Esophagus squamous epithelium (tissue), 5 donors: ENCODE results near the gene TM9SF4. TPM values are rescaled to one million over a fixed set of nuclear protein-coding genes. Genes with fewer than 3 reads are reported as not detected.

Experiments used
- DNase-seq: peaks from one replicate; lab custom pipeline; 2025; lab: John Stamatoyannopoulos, UW
- H3K27ac ChIP-seq, 4 donors: fragments of 200-600 bp; sonication (generic); one replicate each; pipeline ENCODE4 v1.5.1; 2016 to 2019; ENCODE audit warnings: mild to moderate bottlenecking in 1 of 4
- H3K27me3 ChIP-seq, 4 donors: fragments of 200-600 bp; sonication (generic); 1 replicate in 3 of 4; 2 replicates in 1 of 4; pipeline versions ENCODE4 v1.5.1 to v1.6.0; 2017 to 2021; ENCODE audit warnings: antibody characterized with exemption in 1 of 4
- H3K36me3 ChIP-seq, 3 donors: fragments of 200-600 bp; sonication (generic); one replicate each; pipeline ENCODE4 v1.5.1; 2016 to 2019
- H3K4me1 ChIP-seq, 3 donors: fragments of 200-600 bp; sonication (generic); one replicate each; pipeline ENCODE4 v1.5.1; 2017 to 2019
- H3K4me3 ChIP-seq, 4 donors: fragments of 200-600 bp; sonication (generic); 1 replicate in 3 of 4; 2 replicates in 1 of 4; pipeline ENCODE4 v1.5.1; 2016 to 2019; ENCODE audit warnings: mild to moderate bottlenecking in 2 of 4, moderate library complexity in 1 of 4
- H3K9me3 ChIP-seq, 3 donors: fragments of 200-600 bp; sonication (generic); one replicate each; pipeline ENCODE4 v1.5.1; 2016 to 2019
- POLR2A ChIP-seq, 4 donors: fragments of 450-650 bp; IDR thresholded peaks; one replicate each; pipeline ENCODE4 v1.6.1; 2017; ENCODE audit warnings: antibody characterized with exemption in 4 of 4, mild to moderate bottlenecking in 4 of 4, moderate library complexity in 3 of 4
- WGBS, 2 donors: methylation state at CpG; one replicate each; pipeline ENCODE4 v1.1.5; 2018; 5-methylcytosine and 5-hydroxymethylcytosine counted together
- intact Hi-C: fragments of 100-400 bp; cut with DNase I; formaldehyde crosslinking; loops from one replicate; pipeline ENCODE4 v1.15.0; 2022
- total RNA-seq, 4 donors: library from RNA; depleted of rRNA; stranded (reverse); fragments of >200 nt; gene quantifications; one replicate each; pipeline ENCODE4 v1.1.0, GENCODE V29; 2016
- TF ChIP-seq, protein P1 (sequence below), 6 experiments: fragments of 450-650 bp in 4 of 6; fragments of 200-600 bp in 2 of 6; sonication (generic) in 2 of 6; IDR thresholded peaks; one replicate each; pipeline ENCODE4 v1.5.1; 2016 to 2019; ENCODE audit warnings: antibody characterized with exemption in 6 of 6, mild to moderate bottlenecking in 4 of 6, moderate library complexity in 4 of 6
- donor health status: DM: yes; HTN: yes; CAD: no.

Gene TM9SF4
- total RNA-seq, 4 donors from 2014 or later, result 28.5 to 36.3 (median 32.1) TPM

DNA sequence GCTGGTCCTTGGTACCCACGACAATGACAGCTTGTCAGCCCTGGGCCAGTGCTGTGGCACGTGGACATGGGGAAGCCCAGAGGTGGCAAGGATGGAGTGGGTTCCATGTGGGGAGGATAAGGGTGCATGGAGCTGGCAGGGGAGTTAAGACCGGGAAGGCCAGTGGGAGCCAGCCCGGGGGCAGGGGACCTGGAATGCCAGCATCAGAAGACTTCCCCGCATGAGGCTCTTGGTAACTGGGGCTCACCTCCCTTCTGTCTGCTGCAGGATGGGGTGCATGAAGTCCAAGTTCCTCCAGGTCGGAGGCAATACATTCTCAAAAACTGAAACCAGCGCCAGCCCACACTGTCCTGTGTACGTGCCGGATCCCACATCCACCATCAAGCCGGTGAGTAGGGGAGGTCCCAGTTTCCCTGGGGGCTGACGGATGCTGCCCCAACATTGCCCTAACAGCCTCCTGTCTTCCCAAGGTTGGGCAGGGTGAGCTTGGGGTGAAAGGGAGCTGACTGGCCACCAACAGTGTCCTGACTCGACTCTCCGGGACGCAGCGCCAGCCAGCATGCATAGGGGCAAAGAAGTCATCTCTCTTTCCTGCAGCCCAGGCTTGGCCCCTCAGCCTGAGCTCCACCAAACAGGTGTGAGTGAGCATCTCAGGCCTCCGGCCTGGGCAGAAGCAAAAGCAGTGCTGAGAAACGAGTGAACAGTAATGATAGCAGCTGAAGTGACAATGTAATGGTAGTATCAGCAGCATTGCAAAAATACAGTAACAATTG, 37.9 kb upstream of the TM9SF4 start:
- intact Hi-C loops, result no loop called here
- H3K27ac ChIP-seq, result no peak overlapping the region
- TF ChIP-seq, protein P1, sequence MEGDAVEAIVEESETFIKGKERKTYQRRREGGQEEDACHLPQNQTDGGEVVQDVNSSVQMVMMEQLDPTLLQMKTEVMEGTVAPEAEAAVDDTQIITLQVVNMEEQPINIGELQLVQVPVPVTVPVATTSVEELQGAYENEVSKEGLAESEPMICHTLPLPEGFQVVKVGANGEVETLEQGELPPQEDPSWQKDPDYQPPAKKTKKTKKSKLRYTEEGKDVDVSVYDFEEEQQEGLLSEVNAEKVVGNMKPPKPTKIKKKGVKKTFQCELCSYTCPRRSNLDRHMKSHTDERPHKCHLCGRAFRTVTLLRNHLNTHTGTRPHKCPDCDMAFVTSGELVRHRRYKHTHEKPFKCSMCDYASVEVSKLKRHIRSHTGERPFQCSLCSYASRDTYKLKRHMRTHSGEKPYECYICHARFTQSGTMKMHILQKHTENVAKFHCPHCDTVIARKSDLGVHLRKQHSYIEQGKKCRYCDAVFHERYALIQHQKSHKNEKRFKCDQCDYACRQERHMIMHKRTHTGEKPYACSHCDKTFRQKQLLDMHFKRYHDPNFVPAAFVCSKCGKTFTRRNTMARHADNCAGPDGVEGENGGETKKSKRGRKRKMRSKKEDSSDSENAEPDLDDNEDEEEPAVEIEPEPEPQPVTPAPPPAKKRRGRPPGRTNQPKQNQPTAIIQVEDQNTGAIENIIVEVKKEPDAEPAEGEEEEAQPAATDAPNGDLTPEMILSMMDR (IDR thresholded peaks at IDR 0.05), result no peak
- TF ChIP-seq POLR2A (IDR thresholded peaks at IDR 0.05), result no peak
- WGBS, 2 donors, result 82 to 84% methylated on average over 11 to 13 of the region's 17 CpGs
- no peaks in the 10 kb centered on the region for H3K36me3 ChIP-seq
- H3K4me3 ChIP-seq, result no peak overlapping the region
- no peak for DNase-seq
- H3K27me3 ChIP-seq, result peaks cover 0 to 63% (median 0%) of the 10 kb centered on the region in 4 donors
- peaks cover 0 to 17% (median 0%) of the 10 kb centered on the region in 3 donors for H3K4me1 ChIP-seq
- H3K9me3 ChIP-seq, result no peaks in the 10 kb centered on the region

DNA sequence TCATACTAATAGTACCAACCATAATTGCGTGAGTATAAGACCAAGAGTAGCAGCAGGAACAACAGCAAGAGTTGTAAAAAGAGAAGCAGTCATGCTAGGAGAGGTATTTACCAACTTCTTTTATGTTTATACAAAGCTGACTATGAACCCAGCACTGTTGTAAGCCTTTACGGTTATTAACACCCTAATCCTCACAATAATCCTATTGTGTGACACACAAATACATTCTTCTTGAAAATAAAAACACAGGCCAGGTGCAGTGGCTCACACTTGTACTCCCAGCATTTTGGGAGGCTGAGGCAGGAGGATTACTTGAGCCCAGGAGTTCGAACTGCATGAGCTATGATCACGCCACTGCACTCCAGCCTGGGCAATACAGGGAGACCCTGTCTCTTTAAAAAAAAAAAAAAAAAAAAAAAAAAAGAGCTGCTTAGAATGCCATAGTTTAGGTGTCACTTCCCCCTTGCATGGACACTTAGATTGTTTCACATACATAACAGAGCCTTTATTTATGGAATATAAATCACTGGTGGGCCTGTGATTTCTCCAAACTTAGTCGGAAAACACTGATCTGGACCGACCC, 37.3 kb upstream of the TM9SF4 start:
- no peaks in the 10 kb centered on the region for H3K9me3 ChIP-seq
- no peak overlapping the region for H3K27ac ChIP-seq
- H3K4me1 ChIP-seq, result peaks cover 0 to 17% (median 0%) of the 10 kb centered on the region in 3 donors
- no peaks in the 10 kb centered on the region for H3K36me3 ChIP-seq
- DNase-seq, result no peak
- no peak overlapping the region for H3K4me3 ChIP-seq
- intact Hi-C loops, result no loop called here
- no peak for TF ChIP-seq POLR2A (IDR thresholded peaks at IDR 0.05)
- TF ChIP-seq, protein P1 (IDR thresholded peaks at IDR 0.05), result no peak
- WGBS, 2 donors, result 70 to 74% methylated on average over 6 of the region's 6 CpGs
- peaks cover 0 to 67% (median 0%) of the 10 kb centered on the region in 4 donors for H3K27me3 ChIP-seq

DNA sequence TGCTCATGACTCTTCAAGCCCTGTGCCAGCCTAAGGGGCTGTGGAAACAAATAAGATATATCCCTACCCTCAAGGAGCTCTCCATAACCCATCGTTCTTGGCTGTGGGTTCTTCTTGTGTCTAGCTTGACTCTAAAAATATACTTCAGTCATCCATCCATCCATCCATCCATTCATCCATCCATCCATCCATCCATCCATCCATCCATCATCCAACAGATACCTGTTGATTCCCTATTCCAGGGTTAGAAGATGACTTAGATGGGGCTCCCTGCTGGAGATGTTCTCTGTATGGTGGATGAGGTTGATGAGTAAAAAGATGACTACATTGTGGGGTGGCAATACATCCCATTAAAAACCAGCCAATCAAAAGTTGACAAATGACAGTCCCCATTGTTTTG, 34.0 kb upstream of the TM9SF4 start:
- Histone ChIP-seq H3K4me1 (peaks cover 0 to 23% (median 0%) of the 10 kb centered on the region in 3 donors), H3K27ac (no peak overlapping the region), H3K27me3 (peaks cover 0 to 47% (median 0%) of the 10 kb centered on the region in 4 donors), H3K36me3 (no peaks in the 10 kb centered on the region), H3K9me3 (no peaks in the 10 kb centered on the region), H3K4me3 (no peak overlapping the region)
- 79 to 83% methylated on average over 1 of the region's 1 CpG for WGBS, 2 donors
- TF ChIP-seq, protein P1 (IDR thresholded peaks at IDR 0.05), result no peak
- TF ChIP-seq POLR2A (IDR thresholded peaks at IDR 0.05), result no peak
- intact Hi-C loops, result no loop called here
- no peak for DNase-seq

DNA sequence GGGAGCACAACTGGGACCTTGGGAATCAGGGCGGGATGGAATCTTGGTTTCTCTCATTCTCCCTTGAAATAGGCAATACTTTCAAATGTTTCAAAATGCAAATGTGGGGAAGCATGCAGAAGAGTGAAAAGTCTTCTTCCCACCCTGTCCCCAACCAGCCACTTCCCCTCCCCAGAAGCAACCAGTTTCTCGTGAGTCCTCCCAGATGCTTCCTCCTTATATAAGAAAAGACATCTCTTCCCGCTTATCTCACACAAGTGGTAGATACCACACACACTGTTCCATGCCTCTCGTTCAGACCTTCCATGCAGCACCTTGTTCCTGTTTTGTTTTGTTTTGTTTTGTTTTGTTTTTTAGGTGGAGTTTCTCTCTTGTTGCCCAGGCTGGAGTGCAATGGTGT, 32.3 kb upstream of the TM9SF4 start:
- Histone ChIP-seq H3K4me3 (no peak overlapping the region), H3K36me3 (no peaks in the 10 kb centered on the region), H3K4me1 (peaks cover 0 to 24% (median 6%) of the 10 kb centered on the region in 3 donors), H3K9me3 (no peaks in the 10 kb centered on the region), H3K27me3 (peaks cover 0 to 43% (median 0%) of the 10 kb centered on the region in 4 donors), H3K27ac (no peak overlapping the region)
- no peak for TF ChIP-seq POLR2A (IDR thresholded peaks at IDR 0.05)
- TF ChIP-seq, protein P1 (IDR thresholded peaks at IDR 0.05), result no peak
- no peak for DNase-seq
- WGBS, 2 donors, result 74 to 84% methylated on average over 4 of the region's 4 CpGs
- intact Hi-C loops, result no loop called here

DNA sequence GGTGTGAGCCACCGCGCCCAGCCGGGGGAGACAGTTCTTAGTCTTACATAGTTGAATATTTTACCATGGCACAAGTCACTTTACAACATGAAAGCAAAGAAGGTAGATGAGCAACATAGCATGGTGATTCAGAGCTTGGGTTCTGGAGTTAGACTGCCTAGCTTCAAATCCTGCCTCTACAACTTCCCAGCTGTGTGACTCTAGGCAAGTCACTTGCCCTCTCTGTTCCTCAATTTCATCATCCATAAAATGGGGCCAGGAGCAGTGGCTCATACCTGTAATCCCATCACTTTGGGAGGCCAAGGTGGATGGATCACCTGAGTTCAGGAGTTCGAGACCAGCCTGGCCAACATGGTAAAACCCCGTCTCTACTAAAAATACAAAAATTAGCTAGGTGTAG, 31.2 kb upstream of the TM9SF4 start:
- DNase-seq, result no peak
- intact Hi-C loops, result no loop called here
- no peak overlapping the region for H3K4me3 ChIP-seq
- no peaks in the 10 kb centered on the region for H3K9me3 ChIP-seq
- WGBS, 2 donors, result 89 to 100% methylated on average over 1 to 5 of the region's 5 CpGs
- peaks cover 0 to 40% (median 0%) of the 10 kb centered on the region in 4 donors for H3K27me3 ChIP-seq
- no peak overlapping the region for H3K27ac ChIP-seq
- H3K4me1 ChIP-seq, result peaks cover 0 to 30% (median 6%) of the 10 kb centered on the region in 3 donors
- TF ChIP-seq POLR2A (IDR thresholded peaks at IDR 0.05), result no peak
- TF ChIP-seq, protein P1 (IDR thresholded peaks at IDR 0.05), result no peak
- H3K36me3 ChIP-seq, result no peaks in the 10 kb centered on the region
